ENCODE results near the gene URB2. TPM values are rescaled to one million over a fixed set of nuclear protein-coding genes. Genes with fewer than 3 reads are reported as not detected.
"Not testable (repeated sequence)": the region's sequence is repeated elsewhere in the genome, so short reads cannot be mapped to it uniquely, and the experiment has no call there.

URB2 gene
- total and polyA plus RNA-seq, 2 experiments from 2014 or later = 7.6 to 44.3 TPM

DNA sequence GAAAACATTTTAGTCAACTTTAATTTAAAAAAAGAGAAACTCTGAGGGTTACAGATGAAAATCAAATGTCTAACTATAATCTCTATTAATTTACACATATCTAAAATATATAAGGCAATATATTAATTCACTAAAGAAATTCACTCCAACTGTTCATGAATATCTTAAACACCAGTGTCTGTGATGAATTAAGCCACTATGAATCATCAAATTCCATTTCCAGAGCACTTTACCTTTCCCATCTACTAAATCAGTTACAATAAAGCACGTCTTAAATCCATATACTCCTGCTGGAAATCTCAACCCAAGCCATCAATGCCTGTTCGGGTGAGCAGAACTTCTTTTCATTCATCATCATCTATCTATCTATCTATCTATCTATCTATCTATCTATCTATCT lies 4.4 kb upstream of the URB2 start:
- H3K4me2 ChIP-seq = no peak overlapping the region
- ATAC-seq (no peak), DNase-seq (ENCODE audit: low spot score) (no peak)
- Mint-ChIP-seq H3K4me1 (peaks cover 31% of the 10 kb centered on the region), H3K27ac (no peak overlapping the region), H3K4me3 (no peak overlapping the region), H3K9me3 (no peaks in the 10 kb centered on the region), H3K36me3 (ENCODE audit: low read depth) (peaks cover 6% of the 10 kb centered on the region; the same call in 1 of the 3 replicates), H3K27me3 (ENCODE audit: insufficient read depth, low read depth, poor library complexity) (peaks cover 13% of the 10 kb centered on the region)
- no peaks in the 10 kb centered on the region for H3K9me2 ChIP-seq (ENCODE audit: insufficient read depth)
- no peak overlapping the region for H3K4me3 ChIP-seq
- H3K79me2 ChIP-seq (replicated peaks; ENCODE audit: insufficient read depth) = peaks cover 91% of the 10 kb centered on the region
- H3K4me1 ChIP-seq (ENCODE audit: insufficient read depth) = peaks cover 16% of the 10 kb centered on the region
- H3K27me3 ChIP-seq (ENCODE audit: insufficient read depth) = no peaks in the 10 kb centered on the region
- TF ChIP-seq JUNB (IDR thresholded peaks at IDR 0.05; ENCODE audit: unreplicated experiment) (no peak), CREB1 (CRISPR knock-in tag; IDR thresholded peaks at IDR 0.05; ENCODE audit: low read depth) (no peak), ZNF331 (CRISPR knock-in tag; IDR thresholded peaks at IDR 0.05; ENCODE audit: low read depth) (no peak)
- TF ChIP-seq, protein P1, sequence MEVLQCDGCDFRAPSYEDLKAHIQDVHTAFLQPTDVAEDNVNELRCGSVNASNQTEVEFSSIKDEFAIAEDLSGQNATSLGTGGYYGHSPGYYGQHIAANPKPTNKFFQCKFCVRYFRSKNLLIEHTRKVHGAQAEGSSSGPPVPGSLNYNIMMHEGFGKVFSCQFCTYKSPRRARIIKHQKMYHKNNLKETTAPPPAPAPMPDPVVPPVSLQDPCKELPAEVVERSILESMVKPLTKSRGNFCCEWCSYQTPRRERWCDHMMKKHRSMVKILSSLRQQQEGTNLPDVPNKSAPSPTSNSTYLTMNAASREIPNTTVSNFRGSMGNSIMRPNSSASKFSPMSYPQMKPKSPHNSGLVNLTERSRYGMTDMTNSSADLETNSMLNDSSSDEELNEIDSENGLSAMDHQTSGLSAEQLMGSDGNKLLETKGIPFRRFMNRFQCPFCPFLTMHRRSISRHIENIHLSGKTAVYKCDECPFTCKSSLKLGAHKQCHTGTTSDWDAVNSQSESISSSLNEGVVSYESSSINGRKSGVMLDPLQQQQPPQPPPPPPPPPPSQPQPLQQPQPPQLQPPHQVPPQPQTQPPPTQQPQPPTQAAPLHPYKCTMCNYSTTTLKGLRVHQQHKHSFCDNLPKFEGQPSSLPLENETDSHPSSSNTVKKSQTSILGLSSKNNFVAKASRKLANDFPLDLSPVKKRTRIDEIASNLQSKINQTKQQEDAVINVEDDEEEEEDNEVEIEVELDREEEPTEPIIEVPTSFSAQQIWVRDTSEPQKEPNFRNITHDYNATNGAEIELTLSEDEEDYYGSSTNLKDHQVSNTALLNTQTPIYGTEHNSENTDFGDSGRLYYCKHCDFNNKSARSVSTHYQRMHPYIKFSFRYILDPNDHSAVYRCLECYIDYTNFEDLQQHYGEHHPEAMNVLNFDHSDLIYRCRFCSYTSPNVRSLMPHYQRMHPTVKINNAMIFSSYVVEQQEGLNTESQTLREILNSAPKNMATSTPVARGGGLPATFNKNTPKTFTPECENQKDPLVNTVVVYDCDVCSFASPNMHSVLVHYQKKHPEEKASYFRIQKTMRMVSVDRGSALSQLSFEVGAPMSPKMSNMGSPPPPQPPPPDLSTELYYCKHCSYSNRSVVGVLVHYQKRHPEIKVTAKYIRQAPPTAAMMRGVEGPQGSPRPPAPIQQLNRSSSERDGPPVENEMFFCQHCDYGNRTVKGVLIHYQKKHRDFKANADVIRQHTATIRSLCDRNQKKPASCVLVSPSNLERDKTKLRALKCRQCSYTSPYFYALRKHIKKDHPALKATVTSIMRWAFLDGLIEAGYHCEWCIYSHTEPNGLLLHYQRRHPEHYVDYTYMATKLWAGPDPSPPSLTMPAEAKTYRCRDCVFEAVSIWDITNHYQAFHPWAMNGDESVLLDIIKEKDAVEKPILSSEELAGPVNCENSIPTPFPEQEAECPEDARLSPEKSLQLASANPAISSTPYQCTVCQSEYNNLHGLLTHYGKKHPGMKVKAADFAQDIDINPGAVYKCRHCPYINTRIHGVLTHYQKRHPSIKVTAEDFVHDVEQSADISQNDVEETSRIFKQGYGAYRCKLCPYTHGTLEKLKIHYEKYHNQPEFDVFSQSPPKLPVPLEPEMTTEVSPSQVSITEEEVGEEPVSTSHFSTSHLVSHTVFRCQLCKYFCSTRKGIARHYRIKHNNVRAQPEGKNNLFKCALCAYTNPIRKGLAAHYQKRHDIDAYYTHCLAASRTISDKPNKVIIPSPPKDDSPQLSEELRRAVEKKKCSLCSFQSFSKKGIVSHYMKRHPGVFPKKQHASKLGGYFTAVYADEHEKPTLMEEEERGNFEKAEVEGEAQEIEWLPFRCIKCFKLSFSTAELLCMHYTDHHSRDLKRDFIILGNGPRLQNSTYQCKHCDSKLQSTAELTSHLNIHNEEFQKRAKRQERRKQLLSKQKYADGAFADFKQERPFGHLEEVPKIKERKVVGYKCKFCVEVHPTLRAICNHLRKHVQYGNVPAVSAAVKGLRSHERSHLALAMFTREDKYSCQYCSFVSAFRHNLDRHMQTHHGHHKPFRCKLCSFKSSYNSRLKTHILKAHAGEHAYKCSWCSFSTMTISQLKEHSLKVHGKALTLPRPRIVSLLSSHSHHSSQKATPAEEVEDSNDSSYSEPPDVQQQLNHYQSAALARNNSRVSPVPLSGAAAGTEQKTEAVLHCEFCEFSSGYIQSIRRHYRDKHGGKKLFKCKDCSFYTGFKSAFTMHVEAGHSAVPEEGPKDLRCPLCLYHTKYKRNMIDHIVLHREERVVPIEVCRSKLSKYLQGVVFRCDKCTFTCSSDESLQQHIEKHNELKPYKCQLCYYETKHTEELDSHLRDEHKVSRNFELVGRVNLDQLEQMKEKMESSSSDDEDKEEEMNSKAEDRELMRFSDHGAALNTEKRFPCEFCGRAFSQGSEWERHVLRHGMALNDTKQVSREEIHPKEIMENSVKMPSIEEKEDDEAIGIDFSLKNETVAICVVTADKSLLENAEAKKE (CRISPR knock-in tag; IDR thresholded peaks at IDR 0.05) = no peak
- TF ChIP-seq, protein P2, sequence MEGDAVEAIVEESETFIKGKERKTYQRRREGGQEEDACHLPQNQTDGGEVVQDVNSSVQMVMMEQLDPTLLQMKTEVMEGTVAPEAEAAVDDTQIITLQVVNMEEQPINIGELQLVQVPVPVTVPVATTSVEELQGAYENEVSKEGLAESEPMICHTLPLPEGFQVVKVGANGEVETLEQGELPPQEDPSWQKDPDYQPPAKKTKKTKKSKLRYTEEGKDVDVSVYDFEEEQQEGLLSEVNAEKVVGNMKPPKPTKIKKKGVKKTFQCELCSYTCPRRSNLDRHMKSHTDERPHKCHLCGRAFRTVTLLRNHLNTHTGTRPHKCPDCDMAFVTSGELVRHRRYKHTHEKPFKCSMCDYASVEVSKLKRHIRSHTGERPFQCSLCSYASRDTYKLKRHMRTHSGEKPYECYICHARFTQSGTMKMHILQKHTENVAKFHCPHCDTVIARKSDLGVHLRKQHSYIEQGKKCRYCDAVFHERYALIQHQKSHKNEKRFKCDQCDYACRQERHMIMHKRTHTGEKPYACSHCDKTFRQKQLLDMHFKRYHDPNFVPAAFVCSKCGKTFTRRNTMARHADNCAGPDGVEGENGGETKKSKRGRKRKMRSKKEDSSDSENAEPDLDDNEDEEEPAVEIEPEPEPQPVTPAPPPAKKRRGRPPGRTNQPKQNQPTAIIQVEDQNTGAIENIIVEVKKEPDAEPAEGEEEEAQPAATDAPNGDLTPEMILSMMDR (conservative IDR thresholded peaks at IDR 0.05; ENCODE audit: low read depth in 2 of 2) = no peak
- 0 out of 2 replicates have a peak, but pooled peaks cover 8% of the 10 kb centered on the region for H3F3A ChIP-seq (replicated peaks; ENCODE audit: low read depth)
- H3K27ac ChIP-seq (ENCODE audit: low read depth) = no peak overlapping the region
- no peaks in the 10 kb centered on the region for H3K36me3 ChIP-seq (ENCODE audit: insufficient read depth)
- H2AFZ ChIP-seq = no peak overlapping the region
- H4K20me1 ChIP-seq (replicated peaks; ENCODE audit: insufficient read depth) = peaks cover 37% of the 10 kb centered on the region

DNA sequence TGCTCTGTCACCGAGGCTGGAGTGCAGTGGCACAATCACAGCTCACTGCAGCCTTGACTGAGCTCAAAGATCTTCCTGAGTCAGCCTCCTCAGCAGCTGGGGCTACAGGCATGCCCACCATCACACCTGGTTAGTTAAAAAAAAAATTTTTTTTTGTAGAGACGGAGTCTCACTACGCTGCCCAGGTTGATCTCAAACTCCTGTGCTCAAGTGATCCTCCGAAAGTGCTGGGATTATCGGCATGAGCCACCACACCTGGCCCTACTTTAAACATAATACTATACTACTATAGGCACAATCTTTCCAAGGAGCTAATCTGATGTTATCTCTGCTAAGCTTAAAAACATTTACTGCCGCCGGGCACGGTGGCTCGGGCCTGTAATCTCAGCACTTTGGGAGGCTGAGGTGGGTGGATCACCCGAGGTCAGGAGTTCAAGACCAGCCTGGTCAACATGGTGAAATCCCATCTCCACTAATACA lies 3.4 kb upstream of the URB2 start:
- ATAC-seq; H3K27me3 ChIP-seq (ENCODE audit: insufficient read depth); H2AFZ ChIP-seq; H3K36me3 Mint-ChIP-seq (ENCODE audit: low read depth); H3F3A ChIP-seq (replicated peaks; ENCODE audit: low read depth); H3K4me3 ChIP-seq; H3K4me2 ChIP-seq; H3K36me3 ChIP-seq (ENCODE audit: insufficient read depth); DNase-seq (ENCODE audit: low spot score); H3K4me3 Mint-ChIP-seq; H3K9me2 ChIP-seq (ENCODE audit: insufficient read depth); H3K27ac ChIP-seq (ENCODE audit: low read depth); H3K9me3 Mint-ChIP-seq; H3K27ac Mint-ChIP-seq: not testable (repeated sequence)
- Mint-ChIP-seq H3K4me1 (peaks cover 31% of the 10 kb centered on the region), H3K27me3 (ENCODE audit: insufficient read depth, low read depth, poor library complexity) (peaks cover 14% of the 10 kb centered on the region)
- Histone ChIP-seq H3K79me2 (replicated peaks; ENCODE audit: insufficient read depth) (peaks cover 91% of the 10 kb centered on the region), H4K20me1 (replicated peaks; ENCODE audit: insufficient read depth) (peaks cover 42% of the 10 kb centered on the region), H3K4me1 (ENCODE audit: insufficient read depth) (peaks cover 20% of the 10 kb centered on the region)
